H9 (cell line): Measurements from ENCODE around the gene MRPL43. TPM values are rescaled to one million over a fixed set of nuclear protein-coding genes. Genes with fewer than 3 reads are reported as not detected.

Source experiments
- DNase-seq: peaks from one replicate; pipeline ENCODE4 v3.0.0-alpha.2; 2017
- H2AFZ ChIP-seq: one replicate; pipeline ENCODE4 v1.6.1; 2013; ENCODE audit warnings: mild to moderate bottlenecking, low read length, control low read depth, moderate library complexity
- H2AK5ac ChIP-seq: 2 replicates; pipeline ENCODE4 v1.6.1; 2013; ENCODE audit warnings: low read length, control low read depth, mixed read lengths; ENCODE audit not compliant: insufficient read length
- H2BK120ac ChIP-seq: one replicate; pipeline ENCODE4 v1.6.1; 2013; ENCODE audit warnings: low read depth, mild to moderate bottlenecking, low read length, control low read depth, inconsistent platforms; ENCODE audit not compliant: poor library complexity, severe bottlenecking
- H2BK12ac ChIP-seq: 2 replicates; pipeline ENCODE4 v1.6.1; 2013; ENCODE audit warnings: low read length, control low read depth, mixed read lengths, low read depth; ENCODE audit not compliant: insufficient read length
- H2BK15ac ChIP-seq: 2 replicates; pipeline ENCODE4 v1.6.1; 2013; ENCODE audit warnings: low read depth, low read length, control low read depth
- H2BK20ac ChIP-seq: one replicate; pipeline ENCODE4 v1.6.1; 2013; ENCODE audit warnings: low read depth, mild to moderate bottlenecking, low read length, control low read depth, inconsistent platforms; ENCODE audit not compliant: poor library complexity, severe bottlenecking
- H2BK5ac ChIP-seq: 2 replicates; pipeline ENCODE4 v1.6.1; 2013; ENCODE audit warnings: low read length, control low read depth, mixed read lengths; ENCODE audit not compliant: insufficient read length
- H3K14ac ChIP-seq: 2 replicates; pipeline ENCODE4 v1.6.1; 2013; ENCODE audit warnings: low read length, control low read depth; ENCODE audit not compliant: insufficient read depth
- H3K18ac ChIP-seq: 2 replicates; pipeline ENCODE4 v1.6.1; 2013; ENCODE audit warnings: low read depth, mild to moderate bottlenecking, mixed read lengths, low read length, control low read depth; ENCODE audit not compliant: insufficient read length
- H3K23ac ChIP-seq: 2 replicates; pipeline ENCODE4 v1.6.1; 2013; ENCODE audit warnings: low read length, control low read depth, mixed read lengths, low read depth; ENCODE audit not compliant: insufficient read length
- H3K23me2 ChIP-seq: 2 replicates; pipeline ENCODE4 v1.6.1; 2013; ENCODE audit warnings: low read depth, mild to moderate bottlenecking, mixed read lengths, low read length, control low read depth; ENCODE audit not compliant: insufficient read length, poor library complexity, severe bottlenecking
- H3K27ac ChIP-seq: 2 replicates; pipeline ENCODE4 v1.5.1; 2013; ENCODE audit warnings: low read length, control low read depth, mixed read lengths, low read depth; ENCODE audit not compliant: insufficient read length
- H3K27me3 ChIP-seq: 2 replicates; pipeline ENCODE4 v1.6.1; 2013; ENCODE audit warnings: low read length, control low read depth, inconsistent platforms; ENCODE audit not compliant: insufficient read depth
- H3K4ac ChIP-seq: 2 replicates; pipeline ENCODE4 v1.6.1; 2013; ENCODE audit warnings: low read depth, mild to moderate bottlenecking, control low read depth, inconsistent platforms, low read length, moderate library complexity
- H3K4me1 ChIP-seq: 2 replicates; pipeline ENCODE4 v1.6.1; 2013; ENCODE audit warnings: low read length, control low read depth, inconsistent platforms; ENCODE audit not compliant: insufficient read depth
- H3K4me2 ChIP-seq: 2 replicates; pipeline ENCODE4 v1.6.1; 2013; ENCODE audit warnings: low read length, control low read depth, mixed read lengths; ENCODE audit not compliant: insufficient read length, insufficient read depth
- H3K56ac ChIP-seq: 2 replicates; pipeline ENCODE4 v1.6.1; 2013; ENCODE audit warnings: low read depth, mild to moderate bottlenecking, mixed read lengths, low read length, control low read depth; ENCODE audit not compliant: insufficient read length
- H3K79me1 ChIP-seq: 2 replicates; pipeline ENCODE4 v1.6.1; 2013; ENCODE audit warnings: low read depth, mild to moderate bottlenecking, moderate library complexity, low read length, control low read depth, inconsistent platforms; ENCODE audit not compliant: insufficient read depth, poor library complexity, severe bottlenecking
- H3K79me2 ChIP-seq: 2 replicates; pipeline ENCODE4 v1.6.1; 2013; ENCODE audit warnings: low read length, control low read depth, inconsistent platforms; ENCODE audit not compliant: insufficient read depth
- H3K9ac ChIP-seq: 2 replicates; pipeline ENCODE4 v1.6.1; 2013; ENCODE audit warnings: low read length, control low read depth, mixed read lengths; ENCODE audit not compliant: insufficient read length; ENCODE audit errors: extremely low read depth
- H3K9me3 ChIP-seq: one replicate; pipeline ENCODE4 v1.6.1; 2013; ENCODE audit warnings: low read depth, low read length, inconsistent platforms; ENCODE audit not compliant: control insufficient read depth
- H3T11ph ChIP-seq: one replicate; pipeline ENCODE4 v1.6.1; 2013; ENCODE audit warnings: mild to moderate bottlenecking, low read length, control low read depth, inconsistent platforms
- H4K20me1 ChIP-seq: one replicate; pipeline ENCODE4 v1.6.1; 2013; ENCODE audit not compliant: control insufficient read depth, insufficient read length, insufficient read depth
- H4K5ac ChIP-seq: 2 replicates; pipeline ENCODE4 v1.6.1; 2013; ENCODE audit warnings: low read depth, mild to moderate bottlenecking, mixed read lengths, low read length, control low read depth; ENCODE audit not compliant: insufficient read length
- H4K8ac ChIP-seq: replicated peaks from 2 replicates; pipeline ENCODE4 v1.6.1; 2013; ENCODE audit warnings: low read length, control low read depth, mixed read lengths, low read depth; ENCODE audit not compliant: insufficient read length
- H4K91ac ChIP-seq: 2 replicates; pipeline ENCODE4 v1.6.1; 2013; ENCODE audit warnings: low read depth, mild to moderate bottlenecking, moderate library complexity, mixed read lengths, low read length, control low read depth; ENCODE audit not compliant: insufficient read length
- H3K27ac Mint-ChIP-seq, 3 experiments: 2 replicates in 2 of 3; 3 replicates in 1 of 3; pipeline ENCODE4 v1.8.0; 2020 to 2021; ENCODE audit warnings: mixed read lengths in 3 of 3, mild to moderate bottlenecking in 1 of 3, moderate library complexity in 1 of 3
- H3K27me3 Mint-ChIP-seq: 2 replicates; pipeline ENCODE4 v1.8.0; 2021; ENCODE audit warnings: low read depth, mild to moderate bottlenecking, moderate library complexity, mixed read lengths
- H3K36me3 Mint-ChIP-seq, 3 experiments: 2 replicates in 2 of 3; 3 replicates in 1 of 3; pipeline ENCODE4 v1.8.0; 2020 to 2021; ENCODE audit warnings: low read depth in 3 of 3, mixed read lengths in 3 of 3; ENCODE audit not compliant: insufficient read depth in 1 of 3
- H3K4me1 Mint-ChIP-seq, 2 experiments: 2 replicates each; pipeline ENCODE4 v1.8.0; 2020; ENCODE audit warnings: mixed read lengths in 2 of 2
- H3K4me3 Mint-ChIP-seq, 2 experiments: 2 replicates in 1 of 2; 3 replicates in 1 of 2; pipeline ENCODE4 v1.8.0; 2020 to 2021; ENCODE audit warnings: mild to moderate bottlenecking in 2 of 2, mixed read lengths in 2 of 2, moderate library complexity in 1 of 2
- H3K9me3 Mint-ChIP-seq, 2 experiments: 2 replicates in 1 of 2; 3 replicates in 1 of 2; pipeline ENCODE4 v1.8.0; 2020; ENCODE audit warnings: mild to moderate bottlenecking in 2 of 2, mixed read lengths in 2 of 2, moderate library complexity in 1 of 2
- CTCF ChIP-seq: fragments of 200-600 bp; sonication (generic); conservative IDR thresholded peaks from 3 replicates; pipeline ENCODE4 v1.8.0; 2021; ENCODE audit warnings: antibody characterized with exemption, mild to moderate bottlenecking
- WGBS: extraction: QIAGEN DNeasy Blood & Tissue Kit; methylation state at CpG from one replicate; pipeline ENCODE4 v1.1.7; 2013; ENCODE audit warnings: missing lambda C conversion rate, low lambda C conversion rate, mixed read lengths; ENCODE audit not compliant: insufficient read length; ENCODE audit errors: extremely low coverage; 5-methylcytosine and 5-hydroxymethylcytosine counted together
- total RNA-seq: library from RNA; stranded (reverse); gene quantifications from 2 replicates; pipeline ENCODE4 v1.2.1, GENCODE V29; 2021

MRPL43 gene
- total RNA-seq, 1 experiment from 2014 or later = 70.3 TPM

GRCh38 chr10:100967332-100967731 is 20.0 kb downstream of the MRPL43 start:
- H3K4me3 Mint-ChIP-seq = no peak overlapping the region
- Histone ChIP-seq H3K9me3 (no peaks in the 10 kb centered on the region), H2AFZ (no peak overlapping the region), H3K27ac (no peak overlapping the region), H2BK120ac (no peak overlapping the region), H2BK20ac (no peak overlapping the region), H3K23me2 (peaks cover 12% of the 10 kb centered on the region), H2BK5ac (no peak overlapping the region), H2AK5ac (no peak overlapping the region), H3T11ph (no peak overlapping the region), H3K14ac (no peak overlapping the region), H4K8ac (no peak overlapping the region), H2BK12ac (no peak overlapping the region), H3K4me2 (no peak overlapping the region), H3K4me1 (no peaks in the 10 kb centered on the region), H4K5ac (no peak overlapping the region), H3K9ac (no peak overlapping the region), H3K4ac (no peak overlapping the region), H3K18ac (no peak overlapping the region), H4K91ac (no peak overlapping the region), H3K79me1 (no peaks in the 10 kb centered on the region), H3K23ac (no peak overlapping the region), H4K20me1 (no peaks in the 10 kb centered on the region), H2BK15ac (no peak overlapping the region), H3K56ac (no peak overlapping the region), H3K79me2 (no peaks in the 10 kb centered on the region), H3K27me3 (no peaks in the 10 kb centered on the region)
- DNase-seq = no peak
- no CpG with 5 or more reads among the region's 2 CpGs for WGBS
- H3K36me3 Mint-ChIP-seq = peaks cover 0 to 5% (median 3%) of the 10 kb centered on the region in 3 experiments; a peak in 2 of 7 replicates
- TF ChIP-seq CTCF = no peak
- H3K27ac Mint-ChIP-seq = no peak overlapping the region
- H3K4me1 Mint-ChIP-seq = peaks cover 27 to 29% of the 10 kb centered on the region in 2 experiments
- H3K27me3 Mint-ChIP-seq = peaks cover 7% of the 10 kb centered on the region
- no peaks in the 10 kb centered on the region; a peak in 1 of 5 replicates for H3K9me3 Mint-ChIP-seq
